ENCODE data around the gene CABLES1.

DNA sequence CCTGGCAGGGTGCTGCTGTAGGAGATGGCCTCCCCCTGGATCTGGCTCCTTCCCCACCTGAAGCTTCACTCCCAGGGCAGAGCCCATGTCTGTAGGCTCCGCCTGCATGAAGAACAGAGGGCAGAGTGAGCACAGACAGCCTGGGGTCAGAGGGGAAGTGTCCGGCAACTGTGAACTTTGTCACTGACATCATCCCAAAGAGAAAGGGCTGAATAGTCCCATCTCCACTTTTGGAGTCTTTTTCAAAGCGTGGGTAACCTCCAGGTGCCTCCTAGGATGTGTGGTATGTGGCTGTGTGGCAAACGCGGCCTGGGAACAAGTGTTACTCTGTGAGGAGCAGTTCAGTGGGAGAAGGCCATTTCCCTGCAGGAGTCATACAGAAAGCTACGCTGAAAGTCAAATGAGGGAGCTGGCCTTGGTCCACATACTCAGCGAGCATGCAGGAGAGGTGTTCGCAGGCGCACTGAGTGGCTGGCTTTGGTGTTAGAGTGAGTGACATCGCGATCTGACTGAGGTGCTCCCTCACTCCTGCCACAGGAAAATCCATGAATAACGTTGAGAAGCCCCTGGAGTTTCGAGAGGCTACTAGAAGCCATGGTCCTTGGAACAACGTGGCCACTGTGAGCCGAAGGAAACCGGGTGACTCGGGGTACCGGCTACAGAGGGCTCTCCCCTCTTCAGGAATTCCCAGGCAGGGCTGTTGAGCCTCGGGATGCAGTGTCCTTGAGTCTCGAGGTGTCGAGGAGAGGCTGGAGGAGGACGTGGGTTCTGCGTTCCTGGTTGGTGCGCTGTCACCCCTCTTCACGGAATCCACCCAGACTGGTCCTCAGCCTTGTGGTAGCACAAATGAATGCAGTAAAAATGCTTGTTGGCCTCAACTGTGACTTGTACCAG is 54.7 kb downstream of the CABLES1 start:
- TF ChIP-seq CTCF (IDR thresholded peaks at IDR 0.05; ENCODE audit: poor library complexity) = no peak
- no peak for TF ChIP-seq EZH2 (IDR thresholded peaks at IDR 0.05; ENCODE audit: borderline replicate concordance)
